Measurements from ENCODE around the gene CSMD2. TPM values are rescaled to one million over a fixed set of nuclear protein-coding genes. Genes with fewer than 3 reads are reported as not detected.

Gene CSMD2
- total RNA-seq, 1 experiment from 2014 or later, result 2.8 TPM

DNA sequence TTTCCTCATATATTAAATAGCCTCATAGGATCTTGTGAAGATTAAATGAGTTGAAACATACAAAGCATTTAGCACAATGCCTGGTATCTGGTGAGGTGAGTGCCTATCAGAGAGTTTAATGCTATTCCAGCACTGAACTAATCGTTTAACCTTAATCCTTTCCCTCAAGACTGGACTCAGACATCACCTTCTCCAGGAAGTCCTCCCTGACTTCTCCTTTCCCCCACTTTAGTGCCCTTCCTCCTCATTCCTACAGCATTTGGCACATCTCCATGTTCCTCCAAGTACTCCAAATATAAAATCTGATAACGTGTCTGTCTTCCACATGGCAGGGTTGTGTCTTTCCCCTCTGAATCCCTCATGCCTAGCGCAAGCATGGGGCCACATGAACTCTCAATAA lies 632.8 kb downstream of the CSMD2 start:
- Histone ChIP-seq H3K4me1 (ENCODE audit: insufficient read depth, low read length, poor library complexity, severe bottlenecking) (no peaks in the 10 kb centered on the region), H3K9me3 (ENCODE audit: low read depth, low read length, poor library complexity, severe bottlenecking) (no peaks in the 10 kb centered on the region), H3K27ac (ENCODE audit: low read depth, low read length, poor library complexity, severe bottlenecking) (no peak overlapping the region), H3K36me3 (ENCODE audit: insufficient read depth, low read length, poor library complexity, severe bottlenecking) (no peaks in the 10 kb centered on the region), H3K27me3 (replicated peaks; ENCODE audit: insufficient read depth, low read depth, low read length, poor library complexity) (peaks cover 21% of the 10 kb centered on the region), H3K4me3 (ENCODE audit: low read depth, low read length, poor library complexity, severe bottlenecking) (no peak overlapping the region)
- intact Hi-C loops (cut with micrococcal nuclease; ENCODE audit: unreplicated experiment), result no loop called here
- CTCF ChIA-PET, result no interaction called here
- DNase-seq (ENCODE audit: low spot score), result no peak
- BruUV-seq (replicated peaks), result no TSS peak
- POLR2A ChIA-PET (ENCODE audit: low non-redundant PET), result no interaction called here
- no peak for TF ChIP-seq EZH2 (IDR thresholded peaks at IDR 0.05; ENCODE audit: borderline replicate concordance, low read depth, low read length, poor library complexity, severe bottlenecking)
- no peak for TF ChIP-seq CTCF (conservative IDR thresholded peaks at IDR 0.05; ENCODE audit: low read depth, low read length)

- H3K4me3 ChIP-seq (ENCODE audit: low read depth, low read length, poor library complexity, severe bottlenecking), result no peak overlapping the region
- H3K27me3 ChIP-seq (replicated peaks; ENCODE audit: insufficient read depth, low read depth, low read length, poor library complexity), result peaks cover 25% of the 10 kb centered on the region
- ChIA-PET CTCF (no interaction called here), POLR2A (ENCODE audit: low non-redundant PET) (no interaction called here)
- TF ChIP-seq EZH2 (IDR thresholded peaks at IDR 0.05; ENCODE audit: borderline replicate concordance, low read depth, low read length, poor library complexity, severe bottlenecking) (no peak), CTCF (conservative IDR thresholded peaks at IDR 0.05; ENCODE audit: low read depth, low read length) (no peak)
- intact Hi-C loops (cut with micrococcal nuclease; ENCODE audit: unreplicated experiment), result no loop called here
- BruUV-seq (replicated peaks), result no TSS peak
- H3K36me3 ChIP-seq (ENCODE audit: insufficient read depth, low read length, poor library complexity, severe bottlenecking), result no peaks in the 10 kb centered on the region
- no peaks in the 10 kb centered on the region for H3K9me3 ChIP-seq (ENCODE audit: low read depth, low read length, poor library complexity, severe bottlenecking)
- no peak overlapping the region for H3K27ac ChIP-seq (ENCODE audit: low read depth, low read length, poor library complexity, severe bottlenecking)
- H3K4me1 ChIP-seq (ENCODE audit: insufficient read depth, low read length, poor library complexity, severe bottlenecking), result no peaks in the 10 kb centered on the region
- DNase-seq (ENCODE audit: low spot score), result no peak
Observed at GRCh38 chr1:33529957-33530356, 635.1 kb downstream of the CSMD2 start.

DNA sequence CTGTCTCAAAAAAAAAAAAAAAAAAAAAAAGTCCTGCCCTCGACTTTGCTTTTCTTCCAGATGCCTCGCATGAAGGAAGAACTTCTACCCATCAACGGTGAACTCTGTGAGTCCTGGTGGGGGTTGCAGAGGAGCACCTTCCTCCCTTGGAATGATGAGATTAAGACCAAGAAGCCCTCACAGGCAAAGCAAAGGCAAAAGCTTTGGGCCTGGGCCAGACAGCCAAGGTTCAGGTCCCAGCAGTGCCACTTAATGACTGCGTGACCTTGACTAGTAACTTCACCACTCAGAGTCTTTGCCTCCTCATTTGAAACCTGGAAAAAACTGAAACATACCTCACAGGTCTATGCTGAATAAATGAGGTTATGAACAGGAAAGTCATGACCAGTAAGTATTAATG lies 637.1 kb downstream of the CSMD2 start:
- TF ChIP-seq EZH2 (IDR thresholded peaks at IDR 0.05; ENCODE audit: borderline replicate concordance, low read depth, low read length, poor library complexity, severe bottlenecking) (no peak), CTCF (conservative IDR thresholded peaks at IDR 0.05; ENCODE audit: low read depth, low read length) (no peak)
- H3K4me1 ChIP-seq (ENCODE audit: insufficient read depth, low read length, poor library complexity, severe bottlenecking), result no peaks in the 10 kb centered on the region
- H3K9me3 ChIP-seq (ENCODE audit: low read depth, low read length, poor library complexity, severe bottlenecking), result no peaks in the 10 kb centered on the region
- ChIA-PET POLR2A (ENCODE audit: low non-redundant PET) (no interaction called here), CTCF (no interaction called here)
- peaks cover 43% of the 10 kb centered on the region for H3K27me3 ChIP-seq (replicated peaks; ENCODE audit: insufficient read depth, low read depth, low read length, poor library complexity)
- DNase-seq (ENCODE audit: low spot score), result no peak
- no TSS peak for BruUV-seq (replicated peaks)
- H3K4me3 ChIP-seq (ENCODE audit: low read depth, low read length, poor library complexity, severe bottlenecking), result no peak overlapping the region
- intact Hi-C loops (cut with micrococcal nuclease; ENCODE audit: unreplicated experiment), result no loop called here
- H3K27ac ChIP-seq (ENCODE audit: low read depth, low read length, poor library complexity, severe bottlenecking), result no peak overlapping the region
- no peaks in the 10 kb centered on the region for H3K36me3 ChIP-seq (ENCODE audit: insufficient read depth, low read length, poor library complexity, severe bottlenecking)
